IPS-18a (cell line): ENCODE results near the gene MT1HL1.
A peak's percentile ranks its signal among the peaks of the same experiment; 100 is the strongest.

Source experiments
- H3K27ac ChIP-seq: one replicate; pipeline ENCODE4 v1.5.1; 2013; ENCODE audit warnings: low read length
- H3K27me3 ChIP-seq: one replicate; pipeline ENCODE4 v1.6.1; 2013; ENCODE audit warnings: mild to moderate bottlenecking, low read length; ENCODE audit not compliant: control insufficient read depth, insufficient read depth
- H3K36me3 ChIP-seq: one replicate; pipeline ENCODE4 v1.6.1; 2013; ENCODE audit warnings: low read depth, low read length; ENCODE audit not compliant: control insufficient read depth
- H3K4me1 ChIP-seq: one replicate; pipeline ENCODE4 v1.6.1; 2013; ENCODE audit warnings: low read depth, low read length; ENCODE audit not compliant: control insufficient read depth
- H3K4me3 ChIP-seq: one replicate; pipeline ENCODE4 v1.5.1; 2013; ENCODE audit warnings: low read length
- H3K9ac ChIP-seq: one replicate; pipeline ENCODE4 v1.6.1; 2013; ENCODE audit warnings: mild to moderate bottlenecking, low read length, moderate library complexity
- H3K9me3 ChIP-seq: one replicate; pipeline ENCODE4 v1.6.1; 2013; ENCODE audit warnings: low read depth, low read length; ENCODE audit not compliant: control insufficient read depth

Gene MT1HL1

GRCh38 chr1:237004116-237004515 is at the start of gene MT1HL1:
MT1HL1 (minus strand) TSS chr1:237004441; CDS start chr1:237004372, 69 bp downstream.
- Histone ChIP-seq H3K36me3 (no peaks in the 10 kb centered on the region), H3K9me3 (no peaks in the 10 kb centered on the region), H3K27ac (no peak within 1 kb of the TSS), H3K9ac (no peak within 1 kb of the TSS), H3K4me1 (peaks cover 6% of the 10 kb centered on the region), H3K4me3 (no peak within 1 kb of the TSS), H3K27me3 (no peaks in the 10 kb centered on the region)

GRCh38 chr1:237050915-237051314 is 46.7 kb upstream of the MT1HL1 start:
- Histone ChIP-seq H3K27me3 (no peaks in the 10 kb centered on the region), H3K4me1 (peaks cover 20% of the 10 kb centered on the region), H3K9ac (no peak overlapping the region), H3K36me3 (no peaks in the 10 kb centered on the region), H3K9me3 (no peaks in the 10 kb centered on the region), H3K4me3 (no peak overlapping the region), H3K27ac (no peak overlapping the region)

GRCh38 chr1:237050185-237050584 is 45.9 kb upstream of the MT1HL1 start:
- Histone ChIP-seq H3K27ac (no peak overlapping the region), H3K9ac (no peak overlapping the region), H3K9me3 (no peaks in the 10 kb centered on the region), H3K4me3 (no peak overlapping the region), H3K4me1 (peaks cover 27% of the 10 kb centered on the region), H3K27me3 (no peaks in the 10 kb centered on the region), H3K36me3 (no peaks in the 10 kb centered on the region)

DNA sequence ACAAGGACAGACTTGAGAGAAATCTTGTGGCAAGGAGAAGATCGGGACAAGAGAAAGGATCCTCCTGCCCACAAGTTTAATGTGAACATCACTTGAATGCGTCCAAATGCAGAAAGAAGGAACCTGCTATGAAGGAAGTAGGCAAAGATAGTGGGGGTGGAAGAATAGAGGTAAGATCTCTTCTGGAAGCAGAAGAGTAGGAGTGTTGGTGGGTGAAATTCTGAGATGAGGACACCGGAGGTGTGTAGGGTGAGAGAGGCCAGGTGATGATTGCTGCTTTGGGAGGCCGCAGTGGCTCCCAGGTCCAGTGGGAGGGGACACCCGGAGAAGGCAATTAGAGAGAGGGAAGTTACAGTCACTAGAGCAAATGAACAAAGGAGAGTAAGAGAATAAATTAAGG is 44.6 kb upstream of the MT1HL1 start:
- H3K4me3 ChIP-seq = no peak overlapping the region
- H3K9me3 ChIP-seq = no peaks in the 10 kb centered on the region
- H3K36me3 ChIP-seq = no peaks in the 10 kb centered on the region
- peaks cover 14% of the 10 kb centered on the region for H3K27me3 ChIP-seq
- H3K9ac ChIP-seq = no peak overlapping the region
- H3K4me1 ChIP-seq = peaks cover 41% of the 10 kb centered on the region
- H3K27ac ChIP-seq = no peak overlapping the region

DNA sequence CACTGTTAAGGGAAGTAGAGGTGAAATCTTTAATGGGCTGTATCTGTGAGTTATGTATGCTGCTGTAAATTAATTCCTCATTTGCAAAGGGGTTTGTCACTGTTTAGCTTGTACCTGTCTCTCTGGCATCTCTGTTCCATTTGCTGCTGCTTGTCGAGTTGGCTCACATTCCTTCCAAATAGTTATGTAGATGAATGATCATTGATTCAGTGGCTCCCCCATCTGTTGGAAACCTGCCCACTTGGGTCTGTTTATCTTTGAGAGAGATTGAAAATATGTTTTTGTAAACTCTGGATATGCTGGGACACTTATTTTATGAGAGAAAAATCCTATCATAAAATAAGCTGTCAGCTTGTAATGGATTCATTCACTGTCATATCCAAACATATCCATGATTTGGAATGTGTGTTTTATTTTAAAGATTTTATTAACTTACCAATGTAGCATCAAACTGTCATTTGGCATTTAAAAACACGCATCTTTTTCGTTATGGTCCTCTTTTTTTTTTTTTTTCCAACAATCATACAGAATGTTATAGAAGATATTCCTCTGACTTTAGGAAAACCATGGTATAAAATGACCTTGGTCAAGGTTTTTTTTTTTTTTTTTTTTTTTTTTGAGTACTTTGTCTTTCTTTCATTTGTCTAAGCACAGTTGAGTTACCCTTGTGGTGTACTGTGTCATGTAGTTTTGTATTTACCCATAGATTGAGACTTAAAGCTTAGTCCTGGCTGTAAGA is 41.2 kb upstream of the MT1HL1 start:
- H3K9me3 ChIP-seq = no peaks in the 10 kb centered on the region
- peak overlapping the region; percentile 64 for H3K4me3 ChIP-seq
- no peaks in the 10 kb centered on the region for H3K36me3 ChIP-seq
- H3K4me1 ChIP-seq = peaks cover 53% of the 10 kb centered on the region
- no peak overlapping the region for H3K9ac ChIP-seq
- peaks cover 41% of the 10 kb centered on the region for H3K27me3 ChIP-seq
- H3K27ac ChIP-seq = no peak overlapping the region

GRCh38 chr1:237043846-237044636 is 39.8 kb upstream of the MT1HL1 start:
- H3K27ac ChIP-seq = no peak overlapping the region
- H3K4me1 ChIP-seq = peaks cover 40% of the 10 kb centered on the region
- H3K27me3 ChIP-seq = peaks cover 47% of the 10 kb centered on the region
- peak overlapping the region; percentile 64 for H3K4me3 ChIP-seq
- H3K36me3 ChIP-seq = no peaks in the 10 kb centered on the region
- no peaks in the 10 kb centered on the region for H3K9me3 ChIP-seq
- no peak overlapping the region for H3K9ac ChIP-seq

GRCh38 chr1:237042892-237043576 is 38.8 kb upstream of the MT1HL1 start:
- no peaks in the 10 kb centered on the region for H3K9me3 ChIP-seq
- peak overlapping the region; percentile 64 for H3K4me3 ChIP-seq
- peaks cover 47% of the 10 kb centered on the region for H3K27me3 ChIP-seq

DNA sequence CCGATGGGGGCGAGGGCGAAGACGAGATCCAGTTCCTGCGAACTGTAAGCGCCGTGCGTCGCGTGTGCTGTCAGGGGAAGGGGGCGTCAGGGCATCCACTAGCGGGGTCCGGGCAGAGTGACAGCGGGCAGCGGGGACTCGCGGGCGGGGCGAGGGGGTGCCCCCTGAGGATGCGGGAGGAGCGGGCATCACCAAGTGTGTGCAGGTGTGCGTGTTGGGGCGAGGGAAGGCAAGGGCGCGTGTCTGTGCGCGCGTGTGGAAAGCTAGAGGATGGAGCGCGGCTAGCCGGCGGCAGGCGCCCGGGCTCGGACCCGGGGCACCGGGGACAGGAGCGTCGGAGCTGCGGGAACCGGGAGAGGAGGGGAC is 38.3 kb upstream of the MT1HL1 start:
- Histone ChIP-seq H3K36me3 (no peaks in the 10 kb centered on the region), H3K4me3 (peak overlapping the region; percentile 64), H3K9me3 (no peaks in the 10 kb centered on the region), H3K4me1 (peaks cover 38% of the 10 kb centered on the region), H3K27ac (no peak overlapping the region), H3K27me3 (peaks cover 47% of the 10 kb centered on the region), H3K9ac (no peak overlapping the region)

More at GRCh38 chr1:237042892-237043576, 38.8 kb upstream of the MT1HL1 start:
- Histone ChIP-seq H3K36me3 (no peaks in the 10 kb centered on the region), H3K9ac (no peak overlapping the region), H3K4me1 (peaks cover 38% of the 10 kb centered on the region), H3K27ac (no peak overlapping the region)

GRCh38 chr1:237041795-237042525 is 37.7 kb upstream of the MT1HL1 start, which contains the start of gene RYR2:
RYR2 (plus strand) TSS chr1:237042184; CDS start chr1:237042522, 338 bp downstream.
- H3K9ac ChIP-seq = no peak within 1 kb of the TSS
- no peaks in the 10 kb centered on the region for H3K9me3 ChIP-seq
- H3K4me3 ChIP-seq = peak within 1 kb of the TSS; percentile 64
- peaks cover 47% of the 10 kb centered on the region for H3K27me3 ChIP-seq
- peaks cover 38% of the 10 kb centered on the region for H3K4me1 ChIP-seq
- H3K36me3 ChIP-seq = no peaks in the 10 kb centered on the region
- H3K27ac ChIP-seq = no peak within 1 kb of the TSS

DNA sequence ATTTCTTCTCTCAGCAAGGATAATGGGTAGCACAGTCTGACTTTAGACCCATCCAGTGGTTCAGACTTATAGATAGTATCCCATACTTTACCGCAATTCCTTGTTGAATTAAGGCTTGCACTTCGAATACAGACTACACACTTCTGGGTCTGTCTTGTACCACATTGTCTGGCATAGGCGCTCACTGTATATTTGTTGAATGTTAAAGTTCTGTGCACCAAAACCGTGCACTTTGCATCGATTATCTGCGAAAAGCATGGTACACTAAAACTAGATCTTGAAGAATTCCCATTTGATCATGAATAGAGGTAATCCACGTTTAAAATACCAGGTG is 37.2 kb upstream of the MT1HL1 start:
- peaks cover 38% of the 10 kb centered on the region for H3K4me1 ChIP-seq
- no peak overlapping the region for H3K27ac ChIP-seq
- peaks cover 47% of the 10 kb centered on the region for H3K27me3 ChIP-seq
- H3K9ac ChIP-seq = no peak overlapping the region
- no peaks in the 10 kb centered on the region for H3K36me3 ChIP-seq
- no peaks in the 10 kb centered on the region for H3K9me3 ChIP-seq
- peak overlapping the region; percentile 55 for H3K4me3 ChIP-seq

- H3K27ac ChIP-seq = no peak overlapping the region
These were observed 36.6 kb upstream of the MT1HL1 start for GRCh38 chr1:237040823-237041222.

More at GRCh38 chr1:237040823-237041222, 36.6 kb upstream of the MT1HL1 start:
- Histone ChIP-seq H3K4me3 (no peak overlapping the region), H3K9me3 (no peaks in the 10 kb centered on the region), H3K9ac (no peak overlapping the region), H3K4me1 (peaks cover 32% of the 10 kb centered on the region), H3K36me3 (no peaks in the 10 kb centered on the region), H3K27me3 (peaks cover 47% of the 10 kb centered on the region)
